CD14-positive monocyte (primary cell): ENCODE results near the gene CRTC3. TPM values are rescaled to one million over a fixed set of nuclear protein-coding genes. Genes with fewer than 3 reads are reported as not detected.

Experiments
- DNase-seq, 3 donors: peaks; one replicate each; pipeline ENCODE4 v3.0.0-alpha.2; 2011 to 2022
- H2AFZ ChIP-seq: 2 replicates; pipeline ENCODE4 v1.6.0; 2012; ENCODE audit warnings: mild to moderate bottlenecking, low read depth, low read length, inconsistent platforms; ENCODE audit not compliant: insufficient read depth, poor library complexity, severe bottlenecking
- H3K27ac ChIP-seq, 2 donors: 1 replicate in 1 of 2; 2 replicates in 1 of 2; pipeline ENCODE4 v1.5.1; 2012 to 2013; ENCODE audit warnings: low read length in 2 of 2, control low read depth in 1 of 2, inconsistent platforms in 1 of 2, low read depth in 1 of 2, mild to moderate bottlenecking in 1 of 2
- H3K27me3 ChIP-seq, 2 donors: one replicate each; pipeline versions ENCODE4 v1.6.0 to v1.6.1; 2011 to 2013; ENCODE audit warnings: low read length in 2 of 2; ENCODE audit not compliant: control insufficient read depth in 2 of 2, insufficient read depth in 2 of 2
- H3K36me3 ChIP-seq, 2 donors: replicated peaks in 1 of 2; 1 replicate in 1 of 2; 2 replicates in 1 of 2; pipeline versions ENCODE4 v1.5.1 to v1.6.1; 2012 to 2013; ENCODE audit warnings: low read length in 2 of 2, control low read depth in 1 of 2, inconsistent platforms in 1 of 2, mild to moderate bottlenecking in 1 of 2; ENCODE audit not compliant: insufficient read depth in 2 of 2, control insufficient read depth in 1 of 2
- H3K4me1 ChIP-seq, 2 donors: 1 replicate in 1 of 2; 2 replicates in 1 of 2; pipeline versions ENCODE4 v1.5.1 to v1.6.1; 2012 to 2013; ENCODE audit warnings: low read length in 2 of 2, control low read depth in 1 of 2, inconsistent platforms in 1 of 2, mild to moderate bottlenecking in 1 of 2, moderate library complexity in 1 of 2; ENCODE audit not compliant: insufficient read depth in 2 of 2, control insufficient read depth in 1 of 2
- H3K4me2 ChIP-seq: replicated peaks from 2 replicates; pipeline ENCODE3; 2012; ENCODE audit warnings: low read length, moderate library complexity, mild to moderate bottlenecking; ENCODE audit not compliant: poor library complexity, severe bottlenecking; ENCODE audit errors: extremely low read depth
- H3K4me3 ChIP-seq, 3 experiments: fragments of 200-600 bp in 1 of 3; sonication (generic) in 1 of 3; replicated peaks in 1 of 3; 1 replicate in 2 of 3; 2 replicates in 1 of 3; pipeline ENCODE4 v1.5.1; 2011 to 2013; ENCODE audit warnings: low read length in 3 of 3, mild to moderate bottlenecking in 3 of 3, control low read depth in 2 of 3, low read depth in 2 of 3, inconsistent platforms in 1 of 3, moderate library complexity in 1 of 3
- H3K79me2 ChIP-seq: 2 replicates; pipeline ENCODE4 v1.6.0; 2012; ENCODE audit warnings: mild to moderate bottlenecking, control low read depth, inconsistent platforms, low read length, moderate library complexity; ENCODE audit not compliant: insufficient read depth
- H3K9ac ChIP-seq: 2 replicates; pipeline ENCODE4 v1.6.0; 2017; ENCODE audit warnings: low read length, mild to moderate bottlenecking; ENCODE audit not compliant: insufficient read depth, poor library complexity, severe bottlenecking
- H3K9me3 ChIP-seq, 2 donors: replicated peaks in 1 of 2; 1 replicate in 1 of 2; 2 replicates in 1 of 2; pipeline versions ENCODE4 v1.5.1 to v1.6.1; 2012 to 2013; ENCODE audit warnings: low read length in 2 of 2, control low read depth in 1 of 2; ENCODE audit not compliant: control insufficient read depth in 1 of 2, insufficient read depth in 1 of 2
- H4K20me1 ChIP-seq: 2 replicates; pipeline ENCODE4 v1.6.0; 2012; ENCODE audit warnings: mild to moderate bottlenecking, low read length, control low read depth, moderate library complexity; ENCODE audit not compliant: insufficient read depth
- H3K27ac Mint-ChIP-seq, 7 donors: one replicate each; pipeline ENCODE4 v1.8.0; 2020; ENCODE audit warnings: mild to moderate bottlenecking in 7 of 7, mixed read lengths in 7 of 7, moderate library complexity in 6 of 7, inconsistent platforms in 2 of 7
- H3K27me3 Mint-ChIP-seq, 3 donors: one replicate each; pipeline ENCODE4 v1.8.0; 2021 to 2022; ENCODE audit warnings: low read depth in 3 of 3, mild to moderate bottlenecking in 3 of 3, mixed read lengths in 3 of 3, moderate library complexity in 3 of 3, inconsistent platforms in 1 of 3
- H3K36me3 Mint-ChIP-seq, 2 donors: one replicate each; pipeline ENCODE4 v1.8.0; 2020; ENCODE audit warnings: mixed read lengths in 2 of 2, inconsistent platforms in 1 of 2, mild to moderate bottlenecking in 1 of 2
- H3K4me1 Mint-ChIP-seq: one replicate; pipeline ENCODE4 v1.8.0; 2020; ENCODE audit warnings: mild to moderate bottlenecking, mixed read lengths
- H3K4me3 Mint-ChIP-seq, 2 donors: one replicate each; pipeline ENCODE4 v1.8.0; 2020; ENCODE audit warnings: mild to moderate bottlenecking in 2 of 2, mixed read lengths in 2 of 2, moderate library complexity in 1 of 2
- H3K9me3 Mint-ChIP-seq, 7 donors: one replicate each; pipeline ENCODE4 v1.8.0; 2020 to 2022; ENCODE audit warnings: mixed read lengths in 7 of 7, mild to moderate bottlenecking in 6 of 7, moderate library complexity in 6 of 7, inconsistent platforms in 2 of 7
- CTCF ChIP-seq: fragments of 200-600 bp; IDR thresholded peaks from one replicate; pipeline ENCODE4 v1.8.0; 2022; ENCODE audit warnings: antibody characterized with exemption, mild to moderate bottlenecking
- WGBS: methylation state at CpG from one replicate; pipeline ENCODE4 v1.1.5; 2013; ENCODE audit warnings: missing lambda C conversion rate; ENCODE audit not compliant: insufficient coverage; 5-methylcytosine and 5-hydroxymethylcytosine counted together
- intact Hi-C, 2 donors: fragments of 100-400 bp; cut with micrococcal nuclease; formaldehyde crosslinking; loops; one replicate each; pipeline versions ENCODE4 v1.15.0 to v1.15.1; 2023
- polyA plus RNA-seq, 3 donors: library from polyadenylated mRNA; depleted of rRNA in 1 of 3; unstranded in 2 of 3; stranded (reverse) in 1 of 3; fragments of 300-500 nt in 2 of 3; fragments of >200 nt in 1 of 3; fragmentation: Illumina TruSeq in 2 of 3; gene quantifications; 1 replicate in 2 of 3; 2 replicates in 1 of 3; pipeline ENCODE4 v1.2.3, GENCODE V29; 2012 to 2021

The CRTC3 gene
- polyA plus RNA-seq, 3 donors, result 6.0 to 25.4 (median 12.2) TPM

GRCh38 chr15:90620379-90621067, 90.8 kb downstream of the CRTC3 start:
- peak overlapping the region in 1 of 2 donors; percentile 37 for H3K27ac ChIP-seq
- H3K4me2 ChIP-seq, result peak overlapping the region; percentile 28
- peaks cover 9 to 14% of the 10 kb centered on the region in 2 donors for H3K4me1 ChIP-seq
- Mint-ChIP-seq H3K36me3 (peaks cover 43 to 49% of the 10 kb centered on the region in 2 donors), H3K4me1 (peaks cover 14% of the 10 kb centered on the region), H3K27me3 (peaks cover 0 to 1% (median 0%) of the 10 kb centered on the region in 3 donors), H3K27ac (peak overlapping the region in 6 of 7 donors; percentile 3 to 70 (median 48)), H3K4me3 (peak overlapping the region in 1 of 2 donors; percentile 13), H3K9me3 (no peaks in the 10 kb centered on the region)
- DNase-seq, result peak; percentile 21 to 55 (median 27)
- 52% methylated on average over 13 of the region's 13 CpGs for WGBS
- peaks cover 44 to 88% of the 10 kb centered on the region in 2 donors for H3K36me3 ChIP-seq
- peaks cover 5% of the 10 kb centered on the region for H4K20me1 ChIP-seq
- intact Hi-C loops, result no loop called here
- H3K27me3 ChIP-seq, result no peaks in the 10 kb centered on the region
- no peaks in the 10 kb centered on the region for H3K9me3 ChIP-seq
- TF ChIP-seq CTCF, result no peak
- H3K4me3 ChIP-seq, result no peak overlapping the region
- H3K79me2 ChIP-seq, result no peaks in the 10 kb centered on the region
- no peak overlapping the region for H2AFZ ChIP-seq
- no peak overlapping the region for H3K9ac ChIP-seq

- Histone ChIP-seq H3K4me3 (no peak overlapping the region), H2AFZ (no peak overlapping the region), H3K27ac (no peak overlapping the region), H3K79me2 (no peaks in the 10 kb centered on the region), H3K27me3 (no peaks in the 10 kb centered on the region), H3K4me2 (no peak overlapping the region), H3K36me3 (peaks cover 48 to 86% of the 10 kb centered on the region in 2 donors), H3K9ac (no peak overlapping the region), H3K4me1 (peaks cover 9 to 14% of the 10 kb centered on the region in 2 donors), H4K20me1 (peaks cover 5% of the 10 kb centered on the region), H3K9me3 (no peaks in the 10 kb centered on the region)
- no peak overlapping the region for H3K4me3 Mint-ChIP-seq
- intact Hi-C loops, result no loop called here
- no peak for TF ChIP-seq CTCF
- H3K9me3 Mint-ChIP-seq, result no peaks in the 10 kb centered on the region
- H3K27ac Mint-ChIP-seq, result no peak overlapping the region
- peaks cover 12% of the 10 kb centered on the region for H3K4me1 Mint-ChIP-seq
- 95% methylated on average over 5 of the region's 6 CpGs for WGBS
- peaks cover 0 to 1% (median 0%) of the 10 kb centered on the region in 3 donors for H3K27me3 Mint-ChIP-seq
- H3K36me3 Mint-ChIP-seq, result peaks cover 30 to 41% of the 10 kb centered on the region in 2 donors
- no peak for DNase-seq
These were observed 94.1 kb downstream of the CRTC3 start for GRCh38 chr15:90623854-90624253.
